Measurements from ENCODE around the gene NHSL1. TPM values are rescaled to one million over a fixed set of nuclear protein-coding genes. Genes with fewer than 3 reads are reported as not detected.

Gene NHSL1
- total and polyA plus RNA-seq, 9 of the 15 experiments (the other 6 are each of a cell fraction or from before 2014, with no cell fraction given): 0.09 to 0.20 TPM; not detected in 7

- TF ChIP-seq CTCF (IDR thresholded peaks at IDR 0.05 in 2 of 3, conservative IDR thresholded peaks at IDR 0.05 in 1 of 3; ENCODE audit: insufficient read depth in 2 of 3, low read depth in 1 of 3, low read length in 3 of 3) (peak; percentile 26 to 65 (median 39); a peak in 4 of 6 replicates), C11orf30 (IDR thresholded peaks at IDR 0.05; ENCODE audit: low read depth) (no peak), PHTF2 (CRISPR knock-in tag; IDR thresholded peaks at IDR 0.05) (no peak), KLF16 (IDR thresholded peaks at IDR 0.05) (no peak), SMAD4 (CRISPR knock-in tag; conservative IDR thresholded peaks at IDR 0.05) (no peak; the same call in none of the 2 replicates), ARID2 (IDR thresholded peaks at IDR 0.05) (no peak), RBM34 (IDR thresholded peaks at IDR 0.05; ENCODE audit: borderline replicate concordance, insufficient read depth, low read length) (no peak), CAMTA2 (CRISPR knock-in tag; conservative IDR thresholded peaks at IDR 0.05) (no peak), ZNF224 (CRISPR knock-in tag; IDR thresholded peaks at IDR 0.05) (no peak), HDGF (IDR thresholded peaks at IDR 0.05) (no peak), HNRNPUL1 (IDR thresholded peaks at IDR 0.05; ENCODE audit: low read length) (no peak), BACH1 (tag; IDR thresholded peaks at IDR 0.05) (no peak), ZNF324 (CRISPR knock-in tag; IDR thresholded peaks at IDR 0.05) (no peak), POLR2AphosphoS5 (IDR thresholded peaks at IDR 0.05; ENCODE audit: control insufficient read depth, insufficient read depth, low read depth, low read length) (no peak), ILK (tag; IDR thresholded peaks at IDR 0.05; ENCODE audit: borderline replicate concordance, low read depth) (no peak), SMARCC2 (IDR thresholded peaks at IDR 0.05; ENCODE audit: low read depth) (peak; percentile 26; the same call in 1 of the 2 replicates), ELF1 (tag; IDR thresholded peaks at IDR 0.05) (no peak), TAF15 (IDR thresholded peaks at IDR 0.05; ENCODE audit: low read depth, low read length) (no peak), MEF2D (tag; conservative IDR thresholded peaks at IDR 0.05; ENCODE audit: low read depth) (no peak), ZNF3 (CRISPR knock-in tag; IDR thresholded peaks at IDR 0.05) (no peak), FOXA3 (CRISPR knock-in tag; conservative IDR thresholded peaks at IDR 0.05 in 1 of 2, IDR thresholded peaks at IDR 0.05 in 1 of 2) (no peak), MAFK (IDR thresholded peaks at IDR 0.05; ENCODE audit: low read length) (no peak), ZNF384 (IDR thresholded peaks at IDR 0.05; ENCODE audit: low read depth, low read length) (no peak), SMARCB1 (IDR thresholded peaks at IDR 0.05; ENCODE audit: insufficient read length, low read depth) (no peak)
- TF ChIP-seq, protein P1, sequence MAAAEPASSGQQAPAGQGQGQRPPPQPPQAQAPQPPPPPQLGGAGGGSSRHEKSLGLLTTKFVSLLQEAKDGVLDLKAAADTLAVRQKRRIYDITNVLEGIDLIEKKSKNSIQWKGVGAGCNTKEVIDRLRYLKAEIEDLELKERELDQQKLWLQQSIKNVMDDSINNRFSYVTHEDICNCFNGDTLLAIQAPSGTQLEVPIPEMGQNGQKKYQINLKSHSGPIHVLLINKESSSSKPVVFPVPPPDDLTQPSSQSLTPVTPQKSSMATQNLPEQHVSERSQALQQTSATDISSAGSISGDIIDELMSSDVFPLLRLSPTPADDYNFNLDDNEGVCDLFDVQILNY (CRISPR knock-in tag; IDR thresholded peaks at IDR 0.05): no peak
- TF ChIP-seq, protein P2, sequence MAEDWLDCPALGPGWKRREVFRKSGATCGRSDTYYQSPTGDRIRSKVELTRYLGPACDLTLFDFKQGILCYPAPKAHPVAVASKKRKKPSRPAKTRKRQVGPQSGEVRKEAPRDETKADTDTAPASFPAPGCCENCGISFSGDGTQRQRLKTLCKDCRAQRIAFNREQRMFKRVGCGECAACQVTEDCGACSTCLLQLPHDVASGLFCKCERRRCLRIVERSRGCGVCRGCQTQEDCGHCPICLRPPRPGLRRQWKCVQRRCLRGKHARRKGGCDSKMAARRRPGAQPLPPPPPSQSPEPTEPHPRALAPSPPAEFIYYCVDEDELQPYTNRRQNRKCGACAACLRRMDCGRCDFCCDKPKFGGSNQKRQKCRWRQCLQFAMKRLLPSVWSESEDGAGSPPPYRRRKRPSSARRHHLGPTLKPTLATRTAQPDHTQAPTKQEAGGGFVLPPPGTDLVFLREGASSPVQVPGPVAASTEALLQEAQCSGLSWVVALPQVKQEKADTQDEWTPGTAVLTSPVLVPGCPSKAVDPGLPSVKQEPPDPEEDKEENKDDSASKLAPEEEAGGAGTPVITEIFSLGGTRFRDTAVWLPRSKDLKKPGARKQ (CRISPR knock-in tag; IDR thresholded peaks at IDR 0.05): no peak
These were observed 95.9 kb downstream of the NHSL1 start (continued) for GRCh38 chr6:138403324-138403800.

Data from K562 (cell line).